Activated T-cell treated with anti-CD3 and anti-CD28 coated beads, Interleukin-2, amount 50 U/mL, for 72 hours (primary cell): Measurements from ENCODE around the gene TRIM29. TPM values are rescaled to one million over a fixed set of nuclear protein-coding genes. Genes with fewer than 3 reads are reported as not detected.

Source experiments
- ATAC-seq, 2 donors: fragments of 150-1000 bp; cut with Tn5 transposase; replicated peaks in 1 of 2; 2 replicates each; pipeline ENCODE4 v1.10.0; 2021; ENCODE audit warnings: moderate library complexity in 2 of 2, mild to moderate bottlenecking in 1 of 2
- DNase-seq, 2 donors: peaks; one replicate each; pipeline ENCODE4 v3.0.0; 2021 to 2022; ENCODE audit warnings: mixed read lengths in 1 of 2
- H3K27ac Mint-ChIP-seq: one replicate; pipeline ENCODE4 v1.8.0; 2022; ENCODE audit warnings: mild to moderate bottlenecking, moderate library complexity, mixed read lengths
- H3K27me3 Mint-ChIP-seq: one replicate; pipeline ENCODE4 v1.8.0; 2022; ENCODE audit warnings: low read depth, mixed read lengths
- H3K36me3 Mint-ChIP-seq, 2 donors: one replicate each; pipeline ENCODE4 v1.8.0; 2022; ENCODE audit warnings: mixed read lengths in 2 of 2, mild to moderate bottlenecking in 1 of 2; ENCODE audit not compliant: insufficient read depth in 2 of 2
- H3K4me1 Mint-ChIP-seq: one replicate; pipeline ENCODE4 v1.8.0; 2022; ENCODE audit warnings: low read depth, mixed read lengths
- H3K4me3 Mint-ChIP-seq, 2 donors: one replicate each; pipeline ENCODE4 v1.8.0; 2022; ENCODE audit warnings: mild to moderate bottlenecking in 2 of 2, mixed read lengths in 2 of 2, moderate library complexity in 2 of 2
- H3K9me3 Mint-ChIP-seq, 2 donors: one replicate each; pipeline ENCODE4 v1.8.0; 2022; ENCODE audit warnings: mixed read lengths in 2 of 2
- total RNA-seq, 2 donors: library from RNA; stranded (reverse); gene quantifications; one replicate each; pipeline ENCODE4 v1.2.3, GENCODE V29; 2022

TRIM29 gene
- total RNA-seq, 2 donors from 2014 or later, result not detected

DNA sequence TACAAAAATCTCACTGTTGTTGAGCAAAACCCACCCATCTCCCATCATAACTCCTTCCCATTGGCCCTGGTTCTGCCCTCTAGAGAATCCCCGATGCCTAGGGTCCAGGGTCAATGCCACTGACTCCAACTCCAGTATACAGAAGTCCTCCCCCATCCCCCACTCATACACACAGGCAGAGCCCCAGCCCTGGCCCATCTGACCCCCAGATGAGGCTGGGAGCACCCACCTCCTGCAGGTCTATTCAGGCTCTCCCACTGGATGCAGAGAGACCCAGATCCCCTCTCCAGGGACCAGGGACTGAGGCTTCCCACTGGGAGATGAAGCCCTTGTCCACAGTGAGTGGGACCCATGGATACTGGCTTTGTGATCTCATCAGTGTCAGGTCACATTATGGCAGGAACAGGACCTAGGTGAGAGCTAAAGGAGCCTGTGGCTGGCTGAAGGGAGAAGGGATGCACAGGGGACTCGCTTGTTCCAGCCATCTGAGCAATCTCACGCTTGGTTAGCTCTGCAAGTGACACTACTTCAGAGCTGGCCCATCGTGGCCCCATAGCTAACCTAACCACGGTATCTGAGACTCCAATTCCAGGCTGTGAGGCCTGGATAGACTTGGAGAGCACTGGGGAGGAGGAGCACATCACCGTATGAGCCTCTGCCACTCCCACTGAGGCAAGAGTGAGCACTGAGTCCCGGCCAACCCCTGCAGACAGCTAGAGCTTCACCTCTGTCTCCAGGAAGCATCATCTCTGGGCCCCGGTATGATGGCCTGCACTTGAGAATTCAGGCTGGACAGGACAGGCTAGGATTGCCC is 35.7 kb downstream of the TRIM29 start:
- H3K27ac Mint-ChIP-seq, result no peak overlapping the region
- H3K27me3 Mint-ChIP-seq, result no peaks in the 10 kb centered on the region
- H3K4me1 Mint-ChIP-seq, result no peaks in the 10 kb centered on the region
- no peak for DNase-seq
- ATAC-seq, result no peak
- H3K4me3 Mint-ChIP-seq, result no peak overlapping the region
- no peaks in the 10 kb centered on the region for H3K9me3 Mint-ChIP-seq
- no peaks in the 10 kb centered on the region for H3K36me3 Mint-ChIP-seq

DNA sequence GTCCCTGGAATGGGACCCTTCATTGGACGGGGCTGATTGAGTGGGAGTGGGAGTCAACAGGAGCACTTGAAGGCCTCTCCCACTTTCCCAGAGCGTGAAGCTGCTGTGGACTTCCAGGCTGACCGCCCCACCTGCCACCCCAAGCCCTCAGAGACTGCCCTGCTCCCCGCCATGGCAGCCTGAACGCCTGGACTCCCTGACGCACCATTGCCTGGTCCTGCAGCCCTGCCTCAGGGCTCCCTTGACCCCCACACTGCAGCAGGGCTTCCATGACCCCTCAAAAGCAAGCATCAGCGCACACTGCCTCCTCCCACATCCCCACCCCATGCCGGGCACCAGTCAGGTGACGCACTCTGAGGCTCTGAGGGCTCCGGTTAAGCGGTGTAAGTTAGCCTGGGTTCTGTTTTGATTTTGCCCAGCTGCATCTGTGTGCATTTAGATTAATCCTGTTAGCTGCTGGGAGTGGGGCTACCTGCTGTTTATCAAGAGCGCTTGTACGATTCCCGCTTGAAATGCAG is 39.4 kb downstream of the TRIM29 start:
- no peaks in the 10 kb centered on the region for H3K27me3 Mint-ChIP-seq
- no peaks in the 10 kb centered on the region for H3K4me1 Mint-ChIP-seq
- no peaks in the 10 kb centered on the region for H3K9me3 Mint-ChIP-seq
- no peak overlapping the region for H3K27ac Mint-ChIP-seq
- no peak overlapping the region for H3K4me3 Mint-ChIP-seq
- H3K36me3 Mint-ChIP-seq, result no peaks in the 10 kb centered on the region
- ATAC-seq (no peak), DNase-seq (no peak)

DNA sequence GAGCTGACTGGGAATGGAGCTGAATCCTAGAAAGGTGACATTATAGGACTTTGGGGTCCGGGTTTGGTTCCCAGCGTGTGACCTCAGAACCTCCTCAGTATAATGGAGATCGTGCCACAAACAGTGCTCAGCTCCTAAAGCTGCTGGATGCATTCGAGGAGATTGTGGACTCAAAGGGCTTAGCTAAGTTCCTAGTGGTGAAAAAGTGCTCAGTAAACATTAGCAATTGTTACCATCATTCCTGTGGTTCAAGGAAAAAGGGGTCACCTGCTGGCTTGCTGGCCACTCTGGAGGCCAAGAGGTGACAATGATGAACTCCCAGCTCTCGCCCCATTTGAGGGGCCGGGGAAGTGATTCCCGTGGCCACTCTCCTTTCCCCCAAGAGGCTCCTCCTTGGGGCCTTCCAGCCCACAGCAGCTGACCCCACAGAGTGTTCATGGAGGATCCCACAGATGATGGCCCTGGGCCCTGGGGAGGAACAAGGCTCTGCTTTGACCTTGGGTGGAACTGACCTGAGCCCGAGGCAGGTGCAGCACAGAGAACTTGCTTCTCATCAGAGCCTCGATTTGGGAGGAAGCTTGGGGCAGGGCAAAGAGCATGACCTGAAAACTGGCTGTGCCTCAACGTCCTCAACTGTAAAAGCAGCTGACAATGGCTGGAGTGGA is 40.1 kb downstream of the TRIM29 start:
- Mint-ChIP-seq H3K36me3 (no peaks in the 10 kb centered on the region), H3K27me3 (no peaks in the 10 kb centered on the region), H3K4me3 (no peak overlapping the region), H3K9me3 (no peaks in the 10 kb centered on the region), H3K27ac (no peak overlapping the region), H3K4me1 (no peaks in the 10 kb centered on the region)
- ATAC-seq, result no peak
- DNase-seq, result no peak

DNA sequence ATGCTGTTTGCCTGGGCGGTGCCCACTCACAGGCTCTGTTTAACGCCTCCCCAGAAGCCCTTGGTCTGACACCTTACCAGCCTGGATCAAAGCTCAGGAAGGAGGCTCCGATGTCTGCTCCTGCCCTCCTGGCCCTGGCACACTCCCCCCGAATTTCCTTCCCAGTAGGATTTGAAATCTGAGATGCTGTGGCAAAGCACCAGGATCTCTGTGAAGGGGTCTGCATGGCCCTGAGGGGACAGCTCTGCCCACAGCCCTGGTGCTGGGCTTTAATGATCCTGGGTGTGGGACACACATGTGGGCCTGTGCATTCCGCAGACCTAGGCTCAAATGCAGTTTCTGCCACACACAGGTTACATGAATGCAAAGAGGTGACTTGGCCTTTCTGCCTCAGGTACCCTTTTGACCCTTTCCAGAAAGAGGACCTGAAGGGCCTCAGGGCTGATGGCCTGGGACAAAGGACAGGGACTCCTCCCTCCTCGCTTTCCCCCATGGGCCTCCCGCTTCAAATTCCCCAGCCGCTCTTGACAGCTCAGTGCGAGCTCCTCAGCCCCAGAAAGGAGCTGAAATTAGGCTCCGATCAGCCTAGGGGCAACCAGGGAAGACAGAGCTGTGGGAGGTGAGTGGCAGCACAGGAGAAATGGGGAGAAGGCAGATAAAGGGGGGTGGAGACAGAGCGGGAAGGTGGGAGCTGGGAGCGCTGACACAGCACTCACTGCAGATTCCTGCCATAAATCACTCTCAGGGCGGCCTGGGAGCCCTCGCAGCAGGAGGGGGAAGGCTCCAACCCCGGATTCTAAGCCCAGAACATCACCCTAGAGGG is 41.3 kb downstream of the TRIM29 start:
- no peak for ATAC-seq
- Mint-ChIP-seq H3K4me1 (no peaks in the 10 kb centered on the region), H3K9me3 (no peaks in the 10 kb centered on the region)

DNA sequence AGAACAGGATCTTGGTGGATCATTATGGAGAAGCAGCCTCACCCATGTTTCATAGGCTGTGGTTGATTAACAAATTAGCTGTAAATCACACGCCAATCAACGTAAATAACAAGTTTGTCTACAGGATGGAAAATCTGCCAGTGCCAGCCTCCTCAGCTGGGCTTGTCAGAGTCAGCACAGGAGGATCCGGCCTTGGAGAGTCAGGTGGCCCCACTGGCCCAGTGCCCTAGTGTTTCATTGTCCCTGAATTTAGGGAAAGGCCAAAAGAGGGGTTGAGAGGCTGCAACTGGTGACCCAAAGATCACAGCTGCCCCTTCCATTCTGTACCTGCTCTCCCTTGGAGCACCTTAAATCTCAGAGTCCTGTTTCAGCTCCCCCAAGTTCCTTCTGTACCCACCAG is 42.4 kb downstream of the TRIM29 start:
- Mint-ChIP-seq H3K4me3 (no peak overlapping the region), H3K36me3 (no peaks in the 10 kb centered on the region), H3K9me3 (no peaks in the 10 kb centered on the region), H3K4me1 (no peaks in the 10 kb centered on the region), H3K27ac (no peak overlapping the region), H3K27me3 (peaks cover 6% of the 10 kb centered on the region)
- DNase-seq, result no peak
- no peak for ATAC-seq

More for the DNA sequence above, 41.3 kb downstream of the TRIM29 start:
- H3K4me3 Mint-ChIP-seq, result no peak overlapping the region
- H3K36me3 Mint-ChIP-seq, result no peaks in the 10 kb centered on the region
- no peak overlapping the region for H3K27ac Mint-ChIP-seq
- DNase-seq, result no peak
- H3K27me3 Mint-ChIP-seq, result peaks cover 6% of the 10 kb centered on the region

DNA sequence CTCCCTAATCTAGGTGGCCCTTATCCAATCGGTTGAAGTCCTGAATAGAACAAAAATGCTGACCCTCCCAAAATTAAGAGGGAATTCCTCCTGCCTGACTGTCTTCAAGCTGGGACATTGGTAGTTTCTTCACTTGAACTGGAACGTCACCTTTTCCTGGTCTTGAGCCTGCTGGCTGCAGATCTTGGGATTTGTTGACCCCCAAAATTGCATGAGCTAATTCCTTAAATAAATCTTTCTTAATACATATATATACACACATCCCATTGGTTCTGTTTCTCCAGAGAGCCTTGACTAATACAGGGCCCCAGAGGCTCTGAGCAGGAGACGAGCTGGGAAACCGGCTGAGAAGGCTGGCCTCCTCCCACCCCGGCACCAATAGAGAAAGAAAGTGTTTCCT is 46.2 kb downstream of the TRIM29 start:
- H3K9me3 Mint-ChIP-seq, result no peaks in the 10 kb centered on the region
- H3K4me3 Mint-ChIP-seq, result no peak overlapping the region
- no peak overlapping the region for H3K27ac Mint-ChIP-seq
- H3K36me3 Mint-ChIP-seq, result no peaks in the 10 kb centered on the region
- H3K27me3 Mint-ChIP-seq, result peaks cover 6% of the 10 kb centered on the region
- no peaks in the 10 kb centered on the region for H3K4me1 Mint-ChIP-seq
- ATAC-seq (no peak), DNase-seq (no peak)

DNA sequence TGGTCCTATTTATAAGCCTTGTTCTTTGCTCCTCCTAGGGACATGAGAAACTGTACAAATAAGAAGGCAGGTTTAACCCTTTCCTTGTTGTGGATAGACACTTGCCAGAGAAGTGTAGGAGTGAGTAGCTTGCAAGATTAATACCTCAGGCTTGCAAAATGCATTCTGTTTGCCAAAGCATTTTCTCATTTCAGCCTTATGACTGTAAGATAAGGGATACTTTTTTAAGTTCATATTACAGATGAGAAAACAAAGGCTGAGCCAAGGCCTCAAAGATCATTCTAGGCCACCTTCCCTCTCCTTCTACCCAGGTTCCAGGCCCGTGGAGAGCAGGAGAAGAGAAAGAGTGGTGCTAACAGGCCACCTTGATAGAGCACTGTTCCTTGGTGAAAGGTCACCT is 46.8 kb downstream of the TRIM29 start:
- Mint-ChIP-seq H3K9me3 (no peaks in the 10 kb centered on the region), H3K36me3 (no peaks in the 10 kb centered on the region), H3K4me3 (no peak overlapping the region), H3K27ac (no peak overlapping the region), H3K27me3 (peaks cover 6% of the 10 kb centered on the region), H3K4me1 (no peaks in the 10 kb centered on the region)
- DNase-seq (no peak), ATAC-seq (no peak)

DNA sequence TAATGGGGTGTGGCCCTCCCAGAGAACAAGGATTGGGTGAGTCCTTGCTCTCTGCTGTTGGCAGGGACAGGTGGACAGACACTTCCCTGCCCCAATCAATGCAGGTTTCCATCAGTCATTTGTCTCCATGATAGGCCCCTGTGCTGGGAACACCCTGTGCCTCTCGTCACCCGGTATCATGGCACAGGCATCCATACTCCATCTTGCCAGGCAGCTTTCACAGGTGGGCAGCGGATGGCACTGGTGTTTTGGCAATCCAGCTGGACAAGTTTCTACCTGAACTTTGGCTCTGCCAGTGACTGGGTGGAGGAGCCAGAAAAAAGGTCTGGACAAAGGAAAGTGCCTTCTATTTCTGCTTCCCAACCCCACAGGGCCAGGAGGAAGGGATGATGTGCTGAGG is 47.5 kb downstream of the TRIM29 start:
- no peaks in the 10 kb centered on the region for H3K4me1 Mint-ChIP-seq
- H3K27me3 Mint-ChIP-seq, result peaks cover 12% of the 10 kb centered on the region
- DNase-seq (no peak), ATAC-seq (no peak)
- H3K9me3 Mint-ChIP-seq, result peaks cover 0 to 2% of the 10 kb centered on the region in 2 donors
- no peak overlapping the region for H3K27ac Mint-ChIP-seq
- peaks cover 4 to 5% of the 10 kb centered on the region in 2 donors for H3K36me3 Mint-ChIP-seq
- no peak overlapping the region for H3K4me3 Mint-ChIP-seq

DNA sequence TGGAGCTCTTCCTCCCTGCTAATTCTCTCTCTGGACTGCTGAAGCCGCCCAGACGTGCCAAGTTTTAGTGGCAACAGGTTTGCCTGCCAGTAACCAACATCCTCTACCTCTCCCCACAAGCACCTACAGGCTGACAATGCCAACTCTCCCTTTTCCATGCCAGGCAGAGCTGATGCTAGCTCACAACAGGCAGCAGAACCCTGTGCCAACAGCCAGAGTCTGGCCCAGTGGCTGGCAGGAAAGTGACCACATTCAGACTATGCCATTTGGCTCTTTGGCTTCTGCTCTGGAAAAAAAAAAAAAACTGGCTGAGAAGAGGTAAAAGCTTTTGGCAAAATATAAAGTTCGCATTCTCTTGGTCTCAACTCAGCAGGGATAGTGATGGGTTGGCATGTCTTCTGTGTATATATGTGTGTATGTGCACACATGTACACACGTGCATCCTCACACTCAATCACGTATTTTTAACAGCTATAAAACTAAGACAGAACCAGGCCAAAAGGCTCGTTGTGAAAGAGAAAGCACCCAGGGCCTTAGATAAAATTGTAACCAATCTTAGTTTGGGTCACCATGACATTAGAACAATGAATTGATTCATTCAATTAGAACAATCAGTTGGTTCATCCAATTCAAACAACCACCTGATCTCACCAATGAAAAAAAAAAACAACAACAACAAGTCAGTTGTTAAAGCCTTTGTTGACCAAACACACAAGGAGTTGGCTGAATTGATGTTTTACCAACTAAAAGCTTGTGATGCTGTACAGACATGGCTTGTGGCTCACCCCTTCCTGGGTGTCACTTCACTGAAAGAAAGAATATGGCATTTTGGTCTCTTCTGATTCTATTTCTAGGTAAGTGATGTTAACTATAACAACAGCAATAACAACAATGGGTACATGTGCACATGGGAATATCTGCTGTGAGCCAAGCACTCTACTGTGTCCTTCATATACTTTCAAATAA is 48.6 kb downstream of the TRIM29 start:
- Mint-ChIP-seq H3K9me3 (peaks cover 0 to 2% of the 10 kb centered on the region in 2 donors), H3K4me1 (no peaks in the 10 kb centered on the region), H3K4me3 (no peak overlapping the region), H3K27me3 (peaks cover 13% of the 10 kb centered on the region), H3K36me3 (peaks cover 6% of the 10 kb centered on the region in 2 donors), H3K27ac (no peak overlapping the region)
- ATAC-seq (no peak), DNase-seq (no peak)

DNA sequence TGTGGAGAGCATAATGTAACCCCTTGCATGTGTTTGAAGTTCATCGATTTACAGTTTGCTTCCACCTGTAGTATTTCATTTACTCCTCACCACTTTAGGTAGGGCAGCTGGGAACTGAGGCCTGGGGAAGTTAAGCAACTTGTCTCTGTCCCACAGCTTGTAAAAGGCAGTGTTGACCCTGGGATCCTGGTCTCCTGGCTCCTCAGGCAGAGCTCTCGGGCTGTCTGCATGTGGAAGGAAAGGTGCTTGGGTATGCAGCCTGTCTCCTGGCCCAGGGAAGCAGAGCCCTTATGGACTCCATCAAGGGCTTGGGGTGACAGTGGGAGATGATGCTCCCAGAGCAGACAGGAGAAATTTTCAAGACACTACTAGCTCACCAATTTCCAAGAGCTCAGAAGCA is 49.9 kb downstream of the TRIM29 start:
- no peak overlapping the region for H3K4me3 Mint-ChIP-seq

DNA sequence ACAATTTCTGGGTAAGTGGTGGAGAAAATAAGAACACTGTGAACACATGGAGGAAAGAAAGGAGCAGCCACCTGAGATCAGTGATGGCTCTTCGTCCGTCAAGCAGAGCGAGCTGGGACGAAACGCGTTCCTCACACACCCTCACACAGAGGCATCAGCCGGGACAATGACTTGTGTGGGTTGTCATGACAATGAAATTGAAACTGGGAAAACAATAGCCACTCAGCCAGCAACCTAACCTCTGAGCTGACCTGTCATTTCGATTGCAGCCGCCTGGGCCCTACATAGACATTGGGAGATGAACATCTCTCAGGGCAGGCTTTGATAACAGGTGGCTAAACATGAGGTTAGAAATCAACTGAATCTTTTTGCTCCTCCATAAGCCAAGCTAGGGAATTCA is 51.3 kb downstream of the TRIM29 start:
- ATAC-seq (no peak), DNase-seq (no peak)
- H3K4me3 Mint-ChIP-seq, result no peak overlapping the region
- no peak overlapping the region for H3K27ac Mint-ChIP-seq
- H3K36me3 Mint-ChIP-seq, result peaks cover 7 to 14% of the 10 kb centered on the region in 2 donors
- peaks cover 9% of the 10 kb centered on the region for H3K27me3 Mint-ChIP-seq
- H3K9me3 Mint-ChIP-seq, result peaks cover 0 to 10% of the 10 kb centered on the region in 2 donors
- H3K4me1 Mint-ChIP-seq, result no peaks in the 10 kb centered on the region

More for the DNA sequence above, 49.9 kb downstream of the TRIM29 start:
- Mint-ChIP-seq H3K36me3 (peaks cover 7 to 9% of the 10 kb centered on the region in 2 donors), H3K9me3 (peaks cover 0 to 6% of the 10 kb centered on the region in 2 donors), H3K27ac (no peak overlapping the region), H3K4me1 (no peaks in the 10 kb centered on the region), H3K27me3 (peaks cover 13% of the 10 kb centered on the region)
- DNase-seq, result no peak
- ATAC-seq, result no peak
